GM20000 (cell line): ENCODE results near the gene BMP6.
A peak's percentile ranks its signal among the peaks of the same experiment; 100 is the strongest.

ENCODE experiments used
- DNase-seq: peaks from one replicate; pipeline ENCODE4 v3.0.0; 2012; ENCODE audit warnings: low spot score
- CTCF ChIP-seq: IDR thresholded peaks from 2 replicates; pipeline ENCODE4 v1.5.1; 2012; ENCODE audit warnings: mild to moderate bottlenecking, control low read depth; ENCODE audit errors: extremely low read depth, missing control alignments

The BMP6 gene

GRCh38 chr6:7720346-7720745 is 5.6 kb upstream of the BMP6 start:
- TF ChIP-seq CTCF, result no peak

GRCh38 chr6:7721649-7722048 is 4.2 kb upstream of the BMP6 start:
- TF ChIP-seq CTCF, result peak; percentile 8
- DNase-seq, result peak; percentile 57

More at GRCh38 chr6:7720346-7720745, 5.6 kb upstream of the BMP6 start:
- DNase-seq, result no peak

GRCh38 chr6:7723041-7723447 is 2.9 kb upstream of the BMP6 start:
- TF ChIP-seq CTCF, result peak; percentile 46
- peak; percentile 69 for DNase-seq

- no peak for DNase-seq
- no peak for TF ChIP-seq CTCF
Observed at GRCh38 chr6:7723554-7723953, 2.3 kb upstream of the BMP6 start.

- DNase-seq, result no peak
- TF ChIP-seq CTCF, result no peak
Observed at GRCh38 chr6:7725412-7725811, 487 bp upstream of the BMP6 start.

GRCh38 chr6:7726416-7727085 is 652 bp downstream of the BMP6 start:
- DNase-seq, result peak; percentile 68
- no peak for TF ChIP-seq CTCF

- TF ChIP-seq CTCF, result no peak
- peak; percentile 64 for DNase-seq
Observed at GRCh38 chr6:7727086-7727945, 1.4 kb downstream of the BMP6 start.
